GM12892 (cell line): ENCODE data around the gene MOB3B.

ENCODE experiments used
- POLR2A ChIP-seq: IDR thresholded peaks from 2 replicates; pipeline ENCODE4 v1.6.1; 2011; ENCODE audit warnings: low read depth, low read length, control low read depth
- POLR2AphosphoS5 ChIP-seq: IDR thresholded peaks from 2 replicates; pipeline ENCODE4 v1.6.1; 2011; ENCODE audit warnings: low read depth, low read length, control low read depth

DNA sequence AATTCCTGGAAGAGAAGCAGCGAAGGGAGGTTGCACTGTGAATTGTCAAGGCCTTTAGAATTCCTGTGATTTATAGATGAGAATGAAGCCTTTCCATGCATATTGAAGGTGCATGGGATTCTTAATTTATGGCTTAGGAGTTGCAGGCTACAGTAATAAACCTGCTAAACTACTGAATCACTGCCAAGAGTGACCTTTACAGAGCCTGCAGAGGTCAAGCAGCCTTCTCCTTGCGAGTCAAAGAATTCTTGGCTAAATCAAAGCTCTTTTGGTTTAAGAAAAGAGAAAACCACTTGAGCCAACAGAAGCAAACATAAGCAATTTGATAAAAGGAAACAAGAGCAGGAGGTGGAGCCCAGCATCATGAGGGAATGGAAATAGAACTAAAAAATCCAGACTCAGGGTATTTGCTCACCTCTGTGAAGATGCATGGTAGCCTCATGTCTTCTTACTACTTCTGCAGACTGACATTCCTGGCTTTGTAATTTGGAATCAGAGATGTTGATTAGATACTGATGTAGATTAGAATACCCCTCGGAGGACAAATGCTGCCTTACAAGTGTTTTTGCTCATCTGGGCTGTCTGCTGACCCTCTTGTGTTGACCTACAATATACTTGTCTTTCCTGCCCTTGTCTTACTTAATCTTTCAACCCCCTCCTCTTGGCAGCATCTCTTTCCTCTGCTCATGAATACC lies 95.8 kb downstream of the MOB3B start:
- TF ChIP-seq POLR2AphosphoS5 (no peak), POLR2A (no peak)
